Measurements from ENCODE around the gene FAM167B. TPM values are rescaled to one million over a fixed set of nuclear protein-coding genes. Genes with fewer than 3 reads are reported as not detected.
A peak's percentile ranks its signal among the peaks of the same experiment; 100 is the strongest.

The FAM167B gene
- total RNA-seq = 0.97 and 5.2 TPM in 2 replicates

- DNase-seq (ENCODE audit: low read depth) = peak; percentile 87
- H3K4me3 ChIP-seq (ENCODE audit: low read depth, low read length) = no peak within 1 kb of the TSS
- TF ChIP-seq CTCF (IDR thresholded peaks at IDR 0.05; ENCODE audit: insufficient read depth, low read depth, low read length) = no peak
These were observed at the start of gene FAM167B for GRCh38 chr1:32246888-32247273. TSS of gene FAM167B (plus strand) at chr1:32247222. CDS start at chr1:32247422, 200 bp downstream.

- TF ChIP-seq CTCF (IDR thresholded peaks at IDR 0.05; ENCODE audit: insufficient read depth, low read depth, low read length) = no peak
- H3K4me3 ChIP-seq (ENCODE audit: low read depth, low read length) = no peak overlapping the region
- DNase-seq (ENCODE audit: low read depth) = no peak
These were observed 49.2 kb upstream of the FAM167B start for GRCh38 chr1:32197837-32198236.

GRCh38 chr1:32198237-32199042 lies 48.6 kb upstream of the FAM167B start:
- no peak overlapping the region for H3K4me3 ChIP-seq (ENCODE audit: low read depth, low read length)
- no peak for DNase-seq (ENCODE audit: low read depth)
- no peak for TF ChIP-seq CTCF (IDR thresholded peaks at IDR 0.05; ENCODE audit: insufficient read depth, low read depth, low read length)

GRCh38 chr1:32199043-32199716 lies 47.8 kb upstream of the FAM167B start:
- no peak for DNase-seq (ENCODE audit: low read depth)
- no peak for TF ChIP-seq CTCF (IDR thresholded peaks at IDR 0.05; ENCODE audit: insufficient read depth, low read depth, low read length)
- H3K4me3 ChIP-seq (ENCODE audit: low read depth, low read length) = no peak overlapping the region

- peak overlapping the region; percentile 86 for H3K4me3 ChIP-seq (ENCODE audit: low read depth, low read length)
- no peak for TF ChIP-seq CTCF (IDR thresholded peaks at IDR 0.05; ENCODE audit: insufficient read depth, low read depth, low read length)
- DNase-seq (ENCODE audit: low read depth) = no peak
These were observed 47.3 kb upstream of the FAM167B start for GRCh38 chr1:32199717-32200072.

- no peak for TF ChIP-seq CTCF (IDR thresholded peaks at IDR 0.05; ENCODE audit: insufficient read depth, low read depth, low read length)
- H3K4me3 ChIP-seq (ENCODE audit: low read depth, low read length) = peak within 1 kb of the TSS; percentile 86
- DNase-seq (ENCODE audit: low read depth) = peak; percentile 78
These were observed 46.6 kb upstream of the FAM167B start, which contains the start of gene CCDC28B for GRCh38 chr1:32200226-32201010. TSS of gene CCDC28B (plus strand) at chr1:32200595. CDS start at chr1:32201936, 1,341 bp downstream.

Data from fibroblast of villous mesenchyme (primary cell).